ENCODE data around the gene SLC38A11. TPM values are rescaled to one million over a fixed set of nuclear protein-coding genes. Genes with fewer than 3 reads are reported as not detected.
A peak's percentile ranks its signal among the peaks of the same experiment; 100 is the strongest.

The SLC38A11 gene
- total RNA-seq, 1 donor from 2014 or later = 0.48 TPM

DNA sequence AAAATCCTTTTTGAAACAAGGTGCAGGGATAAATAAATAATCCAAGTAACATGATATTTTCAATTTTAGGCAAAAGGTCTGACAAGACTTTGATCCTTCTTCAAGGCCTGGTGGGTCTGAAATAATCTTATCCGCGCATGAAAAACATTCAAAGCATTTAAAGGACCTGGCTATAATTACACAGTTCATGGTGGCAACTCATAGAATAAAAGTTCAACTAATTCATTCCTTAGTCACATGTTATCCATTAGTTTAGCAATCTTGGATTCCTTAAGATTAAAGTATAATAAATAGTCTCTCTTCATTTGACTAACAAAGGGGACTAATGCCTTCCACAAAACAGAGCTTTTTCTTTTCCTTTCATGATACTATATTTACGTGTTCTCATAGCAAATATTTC, 21.0 kb upstream of the SLC38A11 start:
- peak; percentile 29 for ATAC-seq (ENCODE audit: poor library complexity)
- DNase-seq = no peak
- intact Hi-C loops (cut with DNase I) = no loop called here

- ATAC-seq (ENCODE audit: poor library complexity) (no peak), DNase-seq (no peak)
- intact Hi-C loops (cut with DNase I) = no loop called here
Observed at GRCh38 chr2:164975891-164976290, 20.6 kb upstream of the SLC38A11 start.

- ATAC-seq (ENCODE audit: poor library complexity) (no peak), DNase-seq (no peak)
- intact Hi-C loops (cut with DNase I) = no loop called here
Observed at GRCh38 chr2:164974221-164974620, 18.9 kb upstream of the SLC38A11 start.

- DNase-seq (no peak), ATAC-seq (ENCODE audit: poor library complexity) (no peak)
- intact Hi-C loops (cut with DNase I) = no loop called here
Observed at GRCh38 chr2:164972216-164972615, 16.9 kb upstream of the SLC38A11 start.

DNA sequence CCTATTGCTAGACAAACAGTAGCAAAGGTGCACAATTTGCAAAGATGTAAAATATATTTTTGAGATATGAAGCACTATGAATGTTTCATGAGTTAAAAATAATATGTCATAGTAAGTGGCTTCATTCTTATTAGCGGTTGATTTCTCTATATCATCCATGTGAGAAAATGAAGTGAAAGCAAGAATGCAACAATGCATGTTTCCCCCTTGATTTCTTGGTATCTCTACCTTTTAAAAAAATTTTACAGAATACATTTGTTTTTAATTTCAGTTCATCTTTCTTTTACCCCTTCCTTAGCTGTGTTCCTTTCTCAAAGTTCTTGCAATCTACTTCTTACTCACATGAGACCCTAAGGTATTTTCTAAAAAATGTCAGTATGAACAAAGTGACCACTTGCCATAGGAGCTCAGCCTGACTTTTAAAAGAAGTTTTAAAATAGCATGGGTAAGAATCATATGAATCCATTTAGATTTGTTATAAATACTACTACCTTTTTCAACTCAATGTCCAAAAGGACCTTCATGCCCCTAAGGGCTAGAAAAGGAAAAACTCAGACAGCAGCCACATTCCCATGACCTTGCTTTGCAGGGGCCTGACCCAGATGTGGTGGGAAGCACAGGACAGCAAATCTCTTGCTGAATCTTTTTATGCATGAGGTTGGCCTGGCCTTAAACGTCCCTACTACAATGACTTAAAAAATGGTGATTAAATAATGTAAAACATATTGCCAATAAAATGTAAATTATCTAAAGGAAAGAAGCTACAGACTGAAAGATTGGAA, 14.8 kb upstream of the SLC38A11 start:
- DNase-seq = no peak
- no peak for ATAC-seq (ENCODE audit: poor library complexity)
- intact Hi-C loops (cut with DNase I) = no loop called here

- intact Hi-C loops (cut with DNase I) = no loop called here
- no peak for DNase-seq
- ATAC-seq (ENCODE audit: poor library complexity) = no peak
Observed at GRCh38 chr2:164967781-164968228, 12.5 kb upstream of the SLC38A11 start.

GRCh38 chr2:164967361-164967760, 12.0 kb upstream of the SLC38A11 start:
- intact Hi-C loops (cut with DNase I) = no loop called here
- no peak for DNase-seq
- no peak for ATAC-seq (ENCODE audit: poor library complexity)

DNA sequence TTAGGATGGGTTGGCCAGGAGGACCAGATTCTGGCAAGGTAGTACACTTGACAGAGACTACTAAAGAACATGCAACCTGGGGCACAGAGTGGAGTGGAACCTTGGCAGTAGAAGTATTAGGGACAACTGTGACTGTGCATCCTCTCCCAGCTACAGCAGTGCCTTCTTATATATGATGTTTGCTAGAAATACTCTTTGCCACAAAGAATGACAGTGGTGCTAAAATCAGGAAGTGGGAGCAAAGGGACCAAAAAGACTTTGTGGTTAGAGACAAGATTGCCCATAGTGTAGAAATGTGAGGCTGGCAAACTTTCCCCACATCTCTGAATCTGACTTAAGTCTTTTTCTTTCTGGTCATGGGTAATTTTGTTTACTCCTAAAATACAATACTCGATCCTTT, 9.4 kb upstream of the SLC38A11 start:
- DNase-seq = no peak
- intact Hi-C loops (cut with DNase I) = no loop called here
- ATAC-seq (ENCODE audit: poor library complexity) = no peak

DNA sequence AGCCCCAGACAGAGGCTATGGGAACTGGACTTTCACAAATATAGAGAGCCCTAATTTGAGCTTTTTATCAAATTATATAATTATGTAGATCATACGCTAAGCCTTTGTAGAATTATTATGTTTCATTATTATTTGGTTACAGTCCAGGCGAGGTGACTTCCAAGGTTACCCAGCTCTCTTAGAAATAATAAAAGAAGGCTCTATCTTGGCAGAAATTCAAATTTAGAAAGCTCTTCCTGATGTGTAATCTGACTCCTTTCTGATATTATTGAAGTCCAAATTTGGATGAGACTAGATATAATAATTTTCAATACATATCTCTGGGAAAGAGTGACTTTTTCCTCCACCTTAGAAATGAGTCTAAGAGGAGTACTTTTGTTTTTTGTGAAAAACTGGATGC, 4.8 kb upstream of the SLC38A11 start:
- DNase-seq = no peak
- no peak for ATAC-seq (ENCODE audit: poor library complexity)
- intact Hi-C loops (cut with DNase I) = no loop called here

GRCh38 chr2:164954186-164954585, 1.1 kb downstream of the SLC38A11 start:
- ATAC-seq (ENCODE audit: poor library complexity) = no peak
- intact Hi-C loops (cut with DNase I) = no loop called here
- DNase-seq = no peak

GRCh38 chr2:164953279-164953678, 2.0 kb downstream of the SLC38A11 start:
- intact Hi-C loops (cut with DNase I) = no loop called here
- DNase-seq (no peak), ATAC-seq (ENCODE audit: poor library complexity) (no peak)

DNA sequence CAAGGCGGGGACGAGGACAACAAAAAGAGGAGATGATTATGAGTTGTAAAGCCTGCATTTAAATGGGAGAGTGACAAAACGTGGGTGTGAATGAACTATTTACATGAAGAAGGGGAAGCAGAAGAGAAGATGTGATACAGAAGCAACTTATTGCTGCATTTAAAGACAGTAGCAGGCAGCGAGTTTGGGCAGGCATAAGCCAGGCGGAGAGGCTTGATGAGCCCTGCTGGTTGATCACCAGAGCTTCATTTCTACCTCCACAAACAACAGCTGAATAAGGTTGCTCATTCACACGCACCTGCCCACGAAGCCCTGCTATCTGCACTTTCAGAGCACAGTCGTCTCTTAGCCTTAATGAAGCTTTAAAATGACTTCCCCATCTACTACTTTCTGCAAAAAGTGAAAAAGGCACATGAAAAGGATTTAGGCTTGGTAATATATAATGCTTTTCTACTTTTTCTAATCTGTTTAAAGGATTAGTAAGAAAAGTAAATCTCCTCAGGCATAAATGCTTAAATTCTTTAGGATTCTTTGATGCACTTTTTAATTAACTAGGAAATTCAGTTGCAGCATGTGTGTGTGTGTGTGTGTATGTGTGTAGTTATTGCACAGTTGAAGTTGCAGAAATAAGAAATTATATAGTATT, 3.1 kb downstream of the SLC38A11 start:
- intact Hi-C loops (cut with DNase I) = no loop called here
- DNase-seq (no peak), ATAC-seq (ENCODE audit: poor library complexity) (no peak)

DNA sequence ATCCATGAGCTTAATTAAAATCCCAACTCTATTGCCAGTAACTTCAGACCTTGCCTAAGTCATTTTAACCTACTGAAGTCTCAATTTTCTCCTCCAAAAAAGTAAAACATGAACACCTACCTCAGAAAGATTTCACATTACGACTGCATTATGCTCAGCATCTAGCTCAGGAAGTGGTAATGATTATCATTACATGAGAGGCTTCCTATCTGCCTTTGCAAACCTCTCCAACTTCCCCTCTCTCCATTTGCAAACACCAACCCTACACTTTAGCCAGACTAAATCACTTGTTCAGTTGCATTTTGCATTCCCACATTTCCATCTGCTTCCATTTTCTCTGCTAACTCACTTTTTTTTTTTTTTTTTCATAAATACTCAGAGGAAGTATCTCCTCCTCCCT, 6.8 kb downstream of the SLC38A11 start:
- intact Hi-C loops (cut with DNase I) = no loop called here
- ATAC-seq (ENCODE audit: poor library complexity) = no peak
- no peak for DNase-seq

DNA sequence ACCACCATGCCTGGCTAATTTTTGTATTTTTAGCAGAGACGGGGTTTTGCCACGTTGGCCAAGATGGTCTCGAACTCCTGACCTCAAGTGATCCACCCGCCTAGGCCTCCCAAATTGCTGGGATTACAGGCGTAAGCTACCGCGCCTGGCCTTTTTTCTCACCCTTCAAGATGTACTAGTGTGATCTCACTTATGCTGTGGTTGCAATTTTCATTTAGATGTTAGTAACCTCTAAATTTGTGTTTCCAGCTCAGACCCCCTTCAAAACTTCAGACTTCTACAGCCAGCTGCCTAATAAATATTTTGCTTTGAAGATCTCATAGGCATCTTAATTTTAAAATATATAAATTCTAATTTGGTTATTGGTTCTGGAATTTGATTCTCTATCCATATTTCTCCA, 8.0 kb downstream of the SLC38A11 start:
- DNase-seq (no peak), ATAC-seq (ENCODE audit: poor library complexity) (no peak)
- intact Hi-C loops (cut with DNase I) = no loop called here

GRCh38 chr2:164943289-164943688, 12.0 kb downstream of the SLC38A11 start:
- no peak for DNase-seq
- ATAC-seq (ENCODE audit: poor library complexity) = no peak
- intact Hi-C loops (cut with DNase I) = no loop called here

DNA sequence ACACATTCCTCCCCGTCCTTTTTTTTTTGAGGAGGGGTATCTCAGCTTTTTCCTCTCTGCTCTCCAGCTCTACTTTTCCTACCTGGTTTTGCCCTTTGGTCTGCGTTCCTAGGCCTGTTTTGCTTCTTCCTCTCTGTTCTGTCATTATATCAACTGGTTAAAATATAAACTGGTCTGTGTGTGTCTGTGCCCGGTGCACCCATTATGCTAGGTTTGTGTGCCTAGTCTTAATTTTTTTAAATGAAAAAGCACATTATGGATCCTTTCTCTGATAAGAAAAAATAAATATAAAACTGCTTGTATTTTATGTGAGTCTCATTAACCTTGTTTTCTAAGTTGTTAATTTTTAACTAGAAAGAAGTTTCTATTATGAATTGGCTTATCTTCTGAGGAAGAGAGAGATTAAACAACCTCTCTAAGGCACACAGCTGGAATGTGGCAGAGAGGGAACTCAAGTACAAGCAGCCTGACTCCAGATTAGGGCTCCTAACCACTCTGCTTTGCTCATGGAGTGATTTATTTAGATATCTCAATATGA, 17.4 kb downstream of the SLC38A11 start:
- intact Hi-C loops (cut with DNase I) = no loop called here
- DNase-seq = no peak
- ATAC-seq (ENCODE audit: poor library complexity) = no peak

- ATAC-seq (ENCODE audit: poor library complexity) (no peak), DNase-seq (no peak)
- intact Hi-C loops (cut with DNase I) = no loop called here
Observed at GRCh38 chr2:164935118-164936101, 19.9 kb downstream of the SLC38A11 start.

GRCh38 chr2:164934401-164935117, 20.8 kb downstream of the SLC38A11 start:
- ATAC-seq (ENCODE audit: poor library complexity) = no peak
- no peak for DNase-seq
- intact Hi-C loops (cut with DNase I) = no loop called here

Data from Right ventricle myocardium superior (tissue), 1 donor.